GM18507 (cell line): ENCODE results near the gene SIAH3.
A peak's percentile ranks its signal among the peaks of the same experiment; 100 is the strongest.

Experiments
- DNase-seq: peaks from one replicate; pipeline ENCODE4 v3.0.0; 2011; ENCODE audit warnings: low read depth; ENCODE audit not compliant: insufficient read length; ENCODE audit errors: extremely low spot score
- FAIRE-seq: peaks from 2 replicates; lab custom pipeline; 2011; peaks lifted over from hg19 to GRCh38; lab: Jason Lieb, UNC

Gene SIAH3

DNA sequence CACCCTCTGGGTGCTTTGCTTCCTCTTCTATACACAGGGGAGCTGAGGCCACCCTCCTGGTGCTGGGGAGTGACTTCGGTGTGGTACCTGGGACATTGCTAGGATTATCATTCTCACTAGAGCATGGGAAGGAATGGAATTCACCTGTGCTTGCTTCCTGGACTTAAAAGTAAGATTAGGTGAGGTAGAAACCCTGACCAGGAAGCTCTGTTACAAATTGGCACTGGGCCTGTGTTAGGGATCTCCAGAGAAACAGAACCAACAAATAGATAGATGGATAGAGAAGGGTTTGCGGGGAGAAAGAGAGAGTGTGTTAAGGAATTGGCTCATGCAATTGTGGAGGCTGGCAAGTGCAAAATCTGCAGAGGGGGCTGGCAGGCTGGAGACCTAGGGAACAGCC lies 13.9 kb upstream of the SIAH3 start:
- no peak for FAIRE-seq
- DNase-seq = no peak

DNA sequence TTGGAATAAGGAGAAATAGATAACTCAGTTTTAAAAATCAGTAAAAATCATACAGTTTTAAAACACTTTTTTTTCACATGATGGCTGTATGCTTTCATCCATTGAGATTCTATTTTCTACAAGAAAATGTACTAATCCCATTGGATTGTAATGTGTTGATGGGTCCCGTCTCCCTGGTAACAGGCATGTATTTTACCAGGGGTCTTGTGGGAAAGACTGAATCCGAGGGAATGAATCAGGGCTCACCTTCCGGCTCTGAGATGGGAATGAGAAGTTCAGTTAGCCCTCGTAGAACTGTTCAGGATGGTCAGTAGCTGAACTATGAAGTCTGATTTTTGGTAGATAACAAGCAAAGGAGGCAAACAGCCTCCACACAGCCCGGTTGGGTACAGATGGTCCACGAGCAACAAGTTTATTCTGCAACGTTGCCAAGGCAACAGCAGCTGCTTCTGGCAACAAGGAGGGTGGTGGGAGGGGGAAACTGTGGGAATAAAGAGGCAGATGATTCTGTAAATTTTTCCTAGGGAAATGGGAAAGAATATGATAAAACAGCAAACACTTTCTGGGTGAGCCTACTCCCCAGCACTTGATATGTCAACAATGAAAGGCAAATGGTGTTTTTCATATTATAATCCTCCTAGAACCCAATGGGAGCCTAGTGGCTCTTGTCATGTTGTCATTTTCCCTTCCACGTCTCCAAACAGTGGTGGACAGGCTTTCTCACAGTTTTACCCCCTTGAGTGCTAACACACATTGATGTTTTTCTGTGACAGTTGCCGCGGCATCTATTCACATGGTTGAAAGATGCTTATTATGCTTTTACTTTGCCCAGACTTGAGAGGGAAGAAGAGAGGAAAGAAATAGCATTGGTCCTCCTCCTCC lies 12.4 kb upstream of the SIAH3 start:
- no peak for FAIRE-seq
- no peak for DNase-seq

DNA sequence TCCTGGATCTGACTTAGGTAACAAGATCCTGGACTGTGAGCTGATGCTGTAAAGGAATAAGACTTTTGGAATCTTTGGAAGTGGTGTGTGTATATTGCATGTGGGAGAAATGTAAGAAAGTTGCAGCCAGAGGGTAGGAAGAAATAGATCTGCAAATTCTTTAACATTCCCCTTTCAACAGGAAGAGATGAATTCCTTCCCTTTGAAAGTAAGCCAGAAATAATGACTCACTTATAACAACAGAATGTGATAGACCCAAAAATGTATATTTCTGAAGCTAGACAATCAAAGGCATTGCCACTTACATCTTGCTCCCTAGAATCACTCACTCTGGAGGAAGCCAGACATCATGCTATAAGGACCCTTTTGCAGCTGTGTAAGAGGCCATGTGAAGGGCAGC lies 9.8 kb upstream of the SIAH3 start:
- DNase-seq (no peak), FAIRE-seq (no peak)

DNA sequence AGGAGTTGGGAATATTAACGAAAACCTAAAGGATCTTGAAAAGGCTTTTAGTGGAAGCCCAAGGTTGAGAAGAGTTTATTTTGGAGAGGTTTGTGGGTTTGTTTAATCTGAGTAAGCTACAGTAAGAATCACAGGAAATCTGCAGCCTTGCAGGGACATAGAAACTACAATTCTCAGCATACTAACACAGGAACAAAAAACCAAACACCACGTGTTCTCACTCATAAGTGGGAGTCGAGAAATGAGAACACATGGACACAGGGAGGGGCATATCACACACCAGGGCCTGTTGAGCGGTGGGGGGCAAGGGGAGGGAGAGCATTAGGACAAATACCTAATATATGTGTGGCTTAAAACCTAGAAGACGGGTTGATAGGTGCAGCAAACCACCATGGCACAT lies 8.7 kb upstream of the SIAH3 start:
- FAIRE-seq (no peak), DNase-seq (no peak)

DNA sequence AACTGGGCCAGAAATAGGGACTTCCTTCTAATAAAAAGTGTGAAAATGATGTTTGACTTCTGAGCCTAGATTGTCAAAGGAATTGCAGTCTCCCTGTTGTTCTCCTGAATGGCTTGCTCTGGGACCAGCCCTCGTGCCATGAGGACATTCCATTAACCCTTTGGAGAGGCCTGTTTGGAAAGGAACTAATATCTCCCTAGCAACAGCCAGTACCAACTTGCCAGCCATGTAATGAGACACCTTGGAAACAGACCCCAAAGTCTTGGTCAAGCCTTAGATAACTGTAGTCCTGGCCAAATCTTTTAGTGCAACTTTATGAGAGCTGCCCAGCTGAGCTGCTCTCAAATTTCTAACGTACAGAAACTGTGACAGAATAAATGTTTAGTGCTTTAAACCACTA lies 8.2 kb upstream of the SIAH3 start:
- DNase-seq (no peak), FAIRE-seq (no peak)

DNA sequence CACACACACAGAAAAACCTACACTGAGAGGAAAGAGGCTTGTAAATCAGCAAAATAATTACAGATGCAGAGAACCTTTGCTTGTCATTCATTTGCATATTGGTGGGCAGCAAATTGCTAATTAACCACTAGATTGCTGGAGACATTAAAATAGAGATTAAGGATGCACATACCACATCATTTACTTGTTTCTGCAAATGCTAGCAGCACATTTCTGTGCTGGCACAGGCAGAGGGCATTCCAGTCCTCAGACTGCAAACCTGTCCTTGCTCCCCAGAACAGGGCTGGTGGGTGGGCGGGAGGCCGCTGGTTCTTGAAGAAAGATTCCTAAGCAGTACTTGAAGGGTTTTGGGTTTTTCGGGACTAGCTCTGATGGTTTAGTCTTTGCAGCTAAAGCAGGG lies 941 bp upstream of the SIAH3 start:
- FAIRE-seq = no peak
- no peak for DNase-seq

DNA sequence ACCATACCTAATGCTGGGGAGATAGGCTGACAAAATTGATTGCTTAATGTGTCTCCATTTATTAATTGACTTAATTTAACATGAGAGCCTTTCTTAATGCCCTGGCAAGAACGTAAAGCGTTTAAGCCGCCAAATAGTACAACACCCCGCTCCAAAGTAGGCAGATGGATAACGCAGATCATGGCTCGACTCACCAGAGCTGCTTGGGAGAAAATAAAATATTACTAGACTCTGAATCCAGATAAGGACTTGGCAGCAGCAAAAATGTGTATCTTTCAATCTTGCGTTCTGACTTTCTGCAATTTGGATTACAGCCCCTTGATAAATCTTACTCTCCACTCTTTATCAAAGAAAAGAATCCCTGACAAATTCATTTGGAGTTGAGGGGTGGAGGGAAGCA lies 403 bp upstream of the SIAH3 start:
- no peak for DNase-seq
- no peak for FAIRE-seq

DNA sequence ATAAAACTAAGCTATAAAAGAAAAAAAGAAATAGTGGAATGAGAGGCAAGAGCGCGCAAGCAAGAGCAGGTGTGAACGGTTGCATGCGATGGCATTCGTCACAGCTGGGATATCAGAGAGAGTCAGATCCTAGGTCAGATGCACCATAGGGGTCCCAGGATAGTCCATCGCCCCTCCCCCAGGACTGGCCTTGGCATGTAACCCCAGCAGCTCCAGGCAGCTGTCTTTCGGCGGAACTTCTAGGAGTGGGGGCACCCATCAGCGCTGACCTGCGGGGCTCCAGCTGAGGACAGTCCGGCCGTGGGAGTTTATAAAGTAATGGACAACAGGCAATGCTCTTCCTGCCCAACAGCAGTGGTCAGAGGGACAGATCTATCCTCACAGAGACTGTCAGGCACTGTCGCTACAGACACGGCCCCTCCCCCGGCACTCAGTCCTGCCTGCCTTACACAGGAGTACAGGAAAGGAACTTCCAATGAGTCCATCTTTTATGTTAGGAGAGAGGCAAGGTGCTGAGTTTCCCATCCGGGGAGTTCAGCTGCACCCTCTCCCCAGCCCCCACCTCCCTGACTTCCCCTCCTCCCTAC lies 1.4 kb downstream of the SIAH3 start:
- FAIRE-seq (no peak), DNase-seq (no peak)

DNA sequence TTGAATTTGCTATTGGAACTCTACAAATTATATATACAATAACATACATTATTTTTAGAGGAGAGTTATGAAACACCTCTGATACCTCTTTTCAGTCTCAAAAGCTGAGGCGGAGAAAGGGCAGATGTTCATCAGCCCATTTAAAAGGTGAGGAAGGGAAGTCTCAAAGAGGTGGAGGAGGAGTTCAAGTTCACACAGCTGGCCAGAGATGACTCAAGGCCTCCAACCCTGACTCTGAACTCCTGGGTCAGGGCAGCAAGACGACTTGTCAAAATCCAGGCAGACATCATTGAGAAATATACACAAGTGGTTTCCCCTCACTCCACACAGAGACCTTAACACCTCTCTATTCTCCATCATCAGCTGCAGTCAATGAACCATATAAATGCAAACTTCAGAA lies 2.1 kb downstream of the SIAH3 start:
- no peak for FAIRE-seq
- DNase-seq = no peak

DNA sequence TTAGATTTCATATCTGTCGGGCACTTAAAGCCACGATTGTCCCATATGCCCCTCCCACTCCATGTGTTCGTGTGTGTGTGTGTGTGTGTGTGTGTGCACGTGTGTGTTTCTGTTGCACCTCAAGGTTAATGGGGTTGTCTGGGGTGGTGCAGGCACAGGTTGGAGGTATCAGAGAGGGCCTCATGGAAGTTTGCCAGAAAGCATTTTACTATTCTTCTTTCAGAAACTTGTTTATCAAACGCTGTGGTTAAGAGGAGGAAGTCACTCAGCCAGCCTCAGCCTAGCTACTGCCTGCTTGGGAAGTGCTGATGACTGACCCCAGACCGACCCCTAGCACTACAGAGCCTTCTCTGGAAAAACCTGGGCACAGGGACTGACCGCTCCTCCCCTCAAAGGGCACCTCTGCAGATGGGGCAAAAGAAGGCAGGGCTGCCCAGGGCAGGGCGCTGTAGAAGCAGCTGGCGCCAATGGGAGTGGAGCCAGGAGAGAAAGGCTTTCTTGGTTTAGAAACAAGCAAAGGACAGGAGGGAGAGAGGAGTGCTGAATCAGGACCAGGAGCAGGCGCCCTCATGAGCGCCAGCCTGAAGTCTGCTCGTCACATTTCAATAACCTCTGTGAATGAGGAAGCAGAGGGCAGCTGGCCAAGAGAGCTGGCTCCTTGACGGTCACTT lies 3.9 kb downstream of the SIAH3 start:
- no peak for FAIRE-seq

DNA sequence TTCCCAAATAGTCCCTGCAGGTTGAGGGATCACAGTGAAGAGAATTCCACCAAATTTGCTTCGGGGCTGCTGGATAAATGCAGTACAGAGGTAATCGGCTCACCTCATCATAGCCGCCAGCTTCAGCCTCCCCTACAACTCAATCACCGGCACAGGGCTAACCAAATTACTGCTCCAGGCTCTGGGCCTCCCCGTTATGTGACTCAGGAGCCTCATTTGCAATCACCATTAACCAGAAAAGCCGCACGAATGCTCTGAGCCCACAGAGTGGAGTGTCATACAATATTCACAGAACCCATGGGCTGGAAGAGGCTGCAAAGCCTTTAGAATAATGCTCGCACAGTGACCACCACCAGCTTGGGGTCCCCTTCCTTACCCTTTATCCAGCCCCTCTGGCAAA lies 4.9 kb downstream of the SIAH3 start:
- FAIRE-seq = no peak
- no peak for DNase-seq

More for the DNA sequence above, 3.9 kb downstream of the SIAH3 start:
- DNase-seq = peak; percentile 9

DNA sequence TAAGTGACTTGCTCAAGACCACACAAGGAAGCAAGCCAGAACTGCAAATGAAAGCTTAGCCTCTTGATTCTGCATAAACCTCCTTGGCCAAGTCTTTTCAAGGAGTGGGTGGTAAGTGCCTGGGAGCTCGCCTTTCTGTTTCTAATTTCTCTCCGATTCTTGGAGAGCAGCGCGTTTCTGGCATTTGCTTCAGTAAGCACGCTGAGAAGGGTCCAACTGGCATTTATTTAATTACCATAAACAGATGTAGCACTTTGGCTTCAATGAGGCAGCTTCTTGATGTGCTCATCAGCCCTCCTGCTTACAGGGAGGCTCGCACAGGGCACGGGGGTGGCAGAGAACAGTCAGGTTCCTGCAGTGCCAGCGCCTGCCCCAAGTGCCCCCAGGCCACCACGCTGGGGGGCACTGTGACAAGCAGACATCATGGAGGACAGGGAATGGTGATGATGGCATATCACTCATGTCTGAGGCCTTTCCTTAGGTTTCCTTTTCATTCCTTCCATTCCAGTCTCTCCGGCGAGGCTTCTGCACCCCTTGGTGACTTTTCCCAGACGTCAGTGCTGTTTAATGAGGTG lies 13.3 kb downstream of the SIAH3 start:
- FAIRE-seq = no peak

DNA sequence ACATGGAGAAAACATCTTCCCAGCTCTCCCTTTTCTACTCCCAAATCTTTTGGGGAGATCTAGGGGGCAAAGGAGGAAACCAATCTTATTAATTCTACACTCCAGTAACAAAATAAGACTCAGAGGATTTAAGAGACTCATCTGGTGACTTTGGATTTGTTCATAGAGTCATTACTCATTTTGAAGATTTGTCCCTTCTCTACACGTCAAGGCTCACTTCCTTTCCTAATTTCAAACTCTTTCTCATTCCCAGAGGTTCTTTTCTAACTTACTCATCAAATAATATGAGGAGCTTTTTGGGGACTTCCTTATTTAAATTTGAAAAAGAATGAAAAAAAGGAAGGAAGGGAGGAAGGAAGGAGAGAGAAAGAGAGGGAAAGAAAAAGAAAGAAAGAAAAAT lies 14.4 kb downstream of the SIAH3 start:
- no peak for DNase-seq
- no peak for FAIRE-seq

More for the DNA sequence above, 13.3 kb downstream of the SIAH3 start:
- DNase-seq = no peak

DNA sequence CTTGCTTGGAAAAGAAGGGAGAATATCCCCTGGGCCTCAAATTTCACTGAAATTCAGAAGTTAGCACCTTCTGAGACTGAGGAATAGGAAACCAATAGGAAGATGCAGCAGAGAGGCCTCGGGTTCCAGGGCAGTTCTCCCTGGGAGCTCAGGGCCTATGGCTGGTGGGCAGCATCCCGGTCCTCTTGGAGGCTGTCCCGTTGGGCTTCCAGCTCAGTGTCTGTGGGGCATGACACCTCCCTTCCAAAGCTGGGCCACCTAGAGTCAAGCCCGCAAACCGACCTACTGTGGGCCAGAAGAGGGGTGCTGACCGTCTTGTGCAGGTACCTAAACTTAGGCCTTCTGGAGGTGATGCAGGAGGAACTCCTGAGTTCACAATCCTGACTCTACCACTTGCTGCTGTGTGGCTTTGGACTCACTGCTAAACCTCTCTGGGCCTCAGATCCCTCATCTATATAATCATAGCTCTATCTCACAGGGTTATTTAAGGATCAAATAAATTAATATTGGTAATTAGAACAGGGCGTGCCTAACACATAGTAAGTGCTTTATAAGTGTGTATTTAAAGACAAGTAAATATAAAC lies 17.1 kb downstream of the SIAH3 start:
- FAIRE-seq (no peak), DNase-seq (no peak)

DNA sequence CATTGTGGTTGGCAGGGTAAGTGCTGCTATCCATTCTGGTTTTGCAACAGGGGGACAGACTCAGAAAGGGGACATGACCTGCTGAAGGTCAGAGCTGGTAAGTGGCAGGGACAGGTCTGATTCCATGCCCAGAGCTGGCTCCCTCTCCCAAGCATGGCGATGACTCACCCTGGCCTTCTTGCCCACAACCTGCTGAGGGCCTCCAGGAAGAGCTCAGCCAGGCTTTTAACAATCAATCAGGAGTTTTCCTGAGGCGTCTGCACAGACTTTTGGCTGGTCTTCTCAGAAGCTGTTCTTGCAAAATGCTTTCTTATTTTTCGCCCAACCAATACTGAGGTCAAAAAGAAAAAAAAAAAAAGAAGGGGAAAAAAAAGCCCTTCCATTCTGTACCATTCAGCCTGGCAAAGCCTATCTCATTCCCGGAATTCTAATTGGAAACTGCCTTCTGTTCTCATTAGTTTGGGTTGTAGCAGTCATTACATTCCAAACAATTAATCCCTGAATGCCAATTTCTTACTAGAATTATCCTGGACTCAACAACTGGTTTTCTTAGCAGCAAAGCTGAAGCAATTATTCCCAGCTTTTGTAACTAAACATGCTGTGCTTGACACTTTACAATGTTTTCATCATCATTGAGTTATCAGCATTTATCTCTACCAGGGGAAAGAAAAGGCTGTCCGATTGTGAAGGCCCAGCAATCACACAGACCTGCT lies 17.7 kb downstream of the SIAH3 start:
- DNase-seq (no peak), FAIRE-seq (no peak)

DNA sequence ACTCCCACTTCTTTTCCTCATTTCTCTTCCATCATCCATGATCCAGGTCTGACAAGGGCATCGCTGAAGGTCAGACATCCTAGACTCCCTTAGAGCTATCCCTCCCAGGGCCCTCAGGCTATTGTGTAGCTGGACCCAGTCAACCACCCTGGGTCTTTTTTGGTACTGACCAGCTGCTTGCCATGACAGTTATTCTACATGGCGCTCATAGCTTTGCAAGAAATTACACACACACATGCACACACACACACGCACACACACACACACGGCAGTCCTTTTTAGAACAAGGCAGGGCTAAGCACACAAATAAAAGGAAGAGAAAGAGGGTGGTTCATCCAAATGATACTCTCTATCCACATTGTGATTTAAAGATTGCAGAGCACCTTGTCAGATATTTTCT lies 18.3 kb downstream of the SIAH3 start:
- DNase-seq (no peak), FAIRE-seq (no peak)

DNA sequence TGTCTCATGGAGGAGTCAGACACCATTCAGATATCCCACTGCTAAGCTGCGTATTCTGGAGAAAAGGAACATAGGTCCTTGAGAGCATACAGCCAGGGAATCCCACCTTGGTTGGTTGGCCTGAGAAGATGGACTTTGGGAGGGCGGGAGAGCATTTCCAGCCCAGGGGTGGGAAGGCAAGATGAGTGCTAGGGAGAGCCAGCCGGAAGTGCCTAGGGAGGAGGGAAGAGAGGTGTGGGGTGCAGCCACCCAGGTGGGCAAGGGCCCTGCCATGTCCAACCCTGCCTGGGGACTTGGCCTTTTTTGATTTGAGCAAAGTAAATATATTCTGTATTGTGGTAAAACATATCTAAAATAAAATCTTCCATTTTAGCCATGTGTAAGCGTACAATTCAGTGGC lies 19.7 kb downstream of the SIAH3 start:
- FAIRE-seq (no peak), DNase-seq (no peak)

DNA sequence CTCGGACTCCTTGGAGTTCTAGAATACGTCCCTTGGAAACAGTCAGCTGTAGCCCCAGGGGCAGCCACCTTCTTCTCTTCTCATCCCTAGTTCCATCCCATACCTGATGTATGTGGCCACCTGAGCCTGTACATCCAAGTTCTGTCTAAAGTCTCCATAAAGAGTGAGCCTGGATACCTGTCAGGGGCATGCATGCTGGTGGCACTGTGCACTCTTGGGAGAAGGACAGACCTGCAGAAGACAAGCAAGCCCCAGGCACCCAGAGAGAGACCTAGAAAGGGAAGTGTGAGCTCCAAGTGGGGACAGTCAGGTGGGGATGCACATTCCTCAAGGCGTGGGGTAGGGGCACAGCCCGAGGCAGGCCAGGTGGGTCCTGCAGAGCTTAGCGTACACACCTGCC lies 21.4 kb downstream of the SIAH3 start:
- FAIRE-seq = no peak
- no peak for DNase-seq

DNA sequence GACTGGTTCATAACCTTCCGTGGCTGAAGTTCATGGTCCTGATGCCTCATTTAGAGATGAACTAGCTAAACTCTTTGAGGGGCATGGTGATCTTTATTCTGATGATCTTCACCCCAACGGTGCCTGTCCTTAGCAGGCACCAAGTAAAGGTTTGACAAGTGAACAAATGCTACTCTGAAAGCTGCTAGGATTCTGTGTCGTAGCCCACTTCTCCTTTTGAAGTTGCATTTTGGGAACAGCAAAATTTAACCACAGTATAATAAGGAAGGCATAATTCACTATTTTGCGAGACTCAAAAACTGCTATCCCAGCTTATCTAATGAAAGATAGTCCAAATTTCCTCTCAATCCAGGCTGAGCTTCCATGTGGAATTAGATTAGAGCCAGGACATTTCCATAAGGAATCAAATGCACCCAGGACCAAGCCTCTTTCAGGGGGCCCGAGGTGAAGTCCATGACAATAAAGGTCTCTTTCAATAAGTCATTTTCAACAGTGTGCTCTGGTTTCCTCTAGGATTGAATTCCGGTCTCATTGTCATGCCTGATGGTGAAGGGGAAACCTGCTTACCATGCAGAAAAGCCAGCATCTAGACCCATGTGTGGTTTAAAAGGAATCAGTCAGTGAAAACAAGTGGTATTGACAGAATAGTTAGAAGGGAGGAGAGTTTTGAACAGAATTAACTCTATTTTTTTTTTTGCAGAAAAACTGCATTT lies 23.1 kb downstream of the SIAH3 start:
- FAIRE-seq (no peak), DNase-seq (no peak)
